RKO (cell line): Measurements from ENCODE around the gene APBA2.
"Not testable (repeated sequence)": the region's sequence is repeated elsewhere in the genome, so short reads cannot be mapped to it uniquely, and the experiment has no call there.

Experiments used
- DNase-seq: peaks from one replicate; pipeline ENCODE4 v3.0.0-alpha.2; 2016; ENCODE audit warnings: low spot score

APBA2 gene

DNA sequence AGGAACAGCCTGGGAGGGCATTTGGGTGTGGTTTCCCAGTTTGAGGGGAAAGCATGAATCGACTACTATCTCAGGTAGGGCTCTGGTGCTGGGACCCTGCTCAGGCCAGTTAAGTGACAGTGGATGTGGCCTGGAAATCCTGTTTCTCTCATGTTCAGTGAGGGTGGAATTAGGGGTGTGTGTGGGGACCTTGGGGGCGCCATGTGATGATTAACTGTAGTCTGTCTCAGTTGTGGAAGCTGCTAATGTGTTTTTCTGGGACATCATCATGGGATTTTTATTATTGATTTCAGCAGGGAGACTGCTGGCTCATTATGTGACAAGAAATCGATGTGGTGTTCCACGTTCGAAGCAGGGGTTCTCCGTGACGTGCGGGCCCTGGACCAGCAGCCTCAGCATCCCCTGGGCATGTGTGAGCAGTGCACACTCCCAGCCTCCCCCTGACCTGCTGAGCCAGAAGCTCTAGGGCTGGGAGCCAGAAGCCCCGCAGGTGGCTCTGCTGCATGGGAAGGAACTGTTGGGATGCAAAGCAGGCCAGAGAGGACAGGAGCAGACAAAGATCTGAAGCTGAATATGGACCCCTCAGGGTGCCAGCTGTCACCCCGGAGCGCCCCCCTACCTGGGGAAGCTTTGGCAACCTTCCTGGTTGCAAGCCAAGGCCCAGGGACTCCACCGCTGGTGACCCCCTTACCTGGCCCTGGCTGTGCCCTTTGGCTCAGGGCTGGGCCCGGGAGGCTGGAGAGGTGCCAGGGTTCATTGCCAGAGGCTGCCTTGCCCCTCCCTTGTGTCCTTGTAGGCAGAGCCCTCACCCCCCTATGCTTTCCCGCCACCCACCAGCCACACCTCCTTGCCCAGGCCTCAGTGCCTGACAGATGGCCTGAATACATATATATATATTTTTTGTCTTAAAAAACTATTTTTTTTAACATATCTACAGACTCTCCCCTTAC is 149.8 kb downstream of the APBA2 start:
- no peak for DNase-seq

DNA sequence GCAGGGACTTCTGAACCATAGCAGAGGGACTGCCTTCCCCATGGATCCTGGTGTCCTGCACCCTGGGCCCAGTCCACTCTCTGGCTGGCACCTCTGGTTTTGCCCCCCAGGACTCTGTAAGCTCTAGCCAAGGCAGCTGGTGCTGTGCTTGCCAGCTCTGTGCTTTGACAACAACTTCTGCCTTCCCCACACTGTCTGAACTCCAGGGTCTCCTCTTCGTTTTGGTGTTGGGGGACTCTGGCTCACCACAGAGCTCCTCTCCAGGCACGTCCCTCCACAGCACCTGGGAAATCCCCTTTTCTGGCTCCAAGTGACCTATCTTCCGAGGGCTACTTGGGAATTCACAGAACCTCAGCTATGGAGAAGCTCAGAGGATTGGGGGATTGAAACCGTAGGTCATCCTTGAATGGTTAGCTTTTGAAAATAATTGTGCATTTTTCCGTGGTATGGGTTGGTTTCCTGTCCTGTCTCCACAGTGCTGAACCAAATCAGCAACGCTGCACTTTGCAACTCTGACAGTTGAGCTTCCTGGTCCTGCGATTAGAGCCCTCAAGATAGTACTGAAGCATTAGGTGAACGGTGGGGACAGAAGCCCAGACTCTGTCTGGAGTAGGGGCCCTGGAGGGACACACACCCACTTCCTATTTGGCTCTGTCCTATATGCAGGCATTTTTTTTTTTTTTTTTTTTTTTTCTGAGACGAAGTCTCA is 152.4 kb downstream of the APBA2 start:
- no peak for DNase-seq

DNA sequence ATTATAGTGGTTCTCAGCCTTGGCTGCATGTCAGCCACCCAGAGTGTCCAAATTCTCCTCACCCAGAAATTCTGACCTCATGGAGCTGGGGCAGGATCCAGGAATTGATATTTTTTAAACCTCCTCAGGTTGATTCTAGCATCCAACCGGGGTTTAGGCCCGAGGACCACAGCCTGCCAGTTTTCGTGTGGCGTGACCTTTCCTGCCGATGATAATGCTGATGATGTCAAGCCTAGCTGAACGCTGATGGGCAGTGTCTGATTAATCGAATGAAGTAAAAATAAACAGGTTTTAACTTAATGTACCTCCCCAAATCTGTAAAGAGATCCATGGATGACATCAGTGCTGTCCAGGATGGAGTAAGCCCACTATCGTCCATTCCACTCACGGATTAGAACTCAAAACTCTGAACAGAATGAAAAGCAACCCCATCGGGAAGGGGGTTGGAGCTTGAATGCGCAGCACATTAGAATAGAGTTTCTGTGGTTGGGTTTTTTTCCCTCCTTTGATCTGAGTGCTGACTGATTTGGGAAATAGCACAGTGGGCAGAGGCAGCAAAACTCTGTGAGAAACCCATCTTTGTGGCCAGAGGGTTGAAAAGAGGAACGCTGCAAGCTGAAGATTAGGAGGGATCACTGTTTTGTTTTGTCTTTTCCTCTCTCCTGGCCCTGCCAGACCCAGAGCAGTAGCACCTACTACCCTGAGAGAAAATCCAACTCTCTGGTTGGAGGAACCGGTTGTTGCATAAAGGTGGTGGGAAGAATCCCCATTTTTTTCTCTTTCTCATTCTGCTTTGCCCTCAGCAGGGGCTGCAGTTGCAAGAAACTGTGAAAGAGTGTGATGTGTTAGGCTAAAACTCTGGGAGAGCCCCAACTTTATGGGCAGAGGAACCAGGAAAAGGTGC is 153.9 kb downstream of the APBA2 start:
- DNase-seq, result no peak

DNA sequence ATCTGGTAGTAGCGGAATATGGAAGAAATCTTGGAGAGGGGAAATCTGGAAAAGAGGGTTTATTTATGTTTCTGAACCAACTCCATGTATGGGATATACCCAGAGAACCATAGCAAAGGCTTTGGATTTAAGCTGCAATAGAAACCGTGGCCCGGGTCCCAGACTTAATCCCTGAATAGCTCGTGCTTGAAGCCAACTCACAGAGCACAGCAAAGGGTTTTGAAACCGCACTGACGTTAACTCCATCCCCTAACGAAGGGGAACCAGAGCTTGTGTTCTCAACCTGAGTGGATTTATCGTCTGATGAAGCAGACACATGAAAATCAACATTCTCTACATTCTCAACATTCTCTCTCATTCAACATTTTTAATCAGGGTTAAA is 154.6 kb downstream of the APBA2 start:
- no peak for DNase-seq

DNA sequence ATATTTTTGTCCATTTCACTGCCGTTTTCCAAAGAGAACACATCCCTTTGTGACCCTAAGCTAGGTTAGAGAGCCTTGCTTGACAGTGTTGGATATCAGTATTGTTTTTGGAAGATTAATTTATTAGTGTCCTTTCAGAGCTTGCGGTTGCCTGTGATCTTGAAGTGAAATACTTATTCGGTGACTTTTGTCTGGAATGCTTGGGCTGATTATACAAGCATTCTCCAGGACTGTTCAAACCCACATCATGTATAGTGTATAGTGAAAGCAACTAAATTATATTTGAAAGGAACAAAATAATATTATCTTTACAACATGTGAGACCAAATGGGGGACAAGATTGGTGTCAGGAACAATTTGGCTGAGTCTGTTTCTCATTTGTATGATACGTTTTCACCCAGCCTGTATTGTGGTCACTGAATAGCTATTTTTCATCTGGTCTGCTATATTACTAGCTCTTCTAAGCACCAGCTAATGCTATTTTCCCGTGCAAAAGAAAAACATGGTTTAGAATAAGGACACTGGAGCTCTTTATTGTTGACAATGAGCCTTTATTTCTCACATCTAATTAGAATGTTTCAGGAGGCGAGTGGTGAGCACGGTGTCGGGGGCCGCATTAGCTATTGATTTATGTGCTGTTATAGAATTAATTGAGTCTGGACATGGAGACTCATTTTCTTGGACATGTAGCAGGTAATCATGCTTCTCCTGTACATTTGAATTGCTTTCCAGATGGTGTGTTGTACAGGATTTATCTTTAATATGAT is 158.1 kb downstream of the APBA2 start:
- DNase-seq, result no peak

DNA sequence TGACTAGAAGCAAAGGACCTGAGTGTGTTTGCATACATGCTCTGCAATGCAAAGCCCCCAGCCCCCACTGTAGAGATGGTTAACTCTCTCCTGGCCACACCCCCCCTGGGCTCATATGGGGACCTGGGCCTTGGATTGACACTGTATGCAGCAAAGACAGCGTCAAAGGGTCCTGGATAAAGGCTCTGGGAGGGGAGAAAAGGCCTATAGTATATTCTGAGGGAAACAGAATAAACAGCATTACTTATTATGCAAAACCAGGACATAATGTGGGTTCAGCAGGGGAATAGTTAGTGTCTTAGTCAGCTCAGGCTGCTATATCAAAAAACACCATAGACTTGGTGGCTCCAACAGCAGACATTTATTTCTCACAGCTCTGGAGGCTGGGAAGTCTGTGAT is 158.7 kb downstream of the APBA2 start:
- DNase-seq, result no peak

DNA sequence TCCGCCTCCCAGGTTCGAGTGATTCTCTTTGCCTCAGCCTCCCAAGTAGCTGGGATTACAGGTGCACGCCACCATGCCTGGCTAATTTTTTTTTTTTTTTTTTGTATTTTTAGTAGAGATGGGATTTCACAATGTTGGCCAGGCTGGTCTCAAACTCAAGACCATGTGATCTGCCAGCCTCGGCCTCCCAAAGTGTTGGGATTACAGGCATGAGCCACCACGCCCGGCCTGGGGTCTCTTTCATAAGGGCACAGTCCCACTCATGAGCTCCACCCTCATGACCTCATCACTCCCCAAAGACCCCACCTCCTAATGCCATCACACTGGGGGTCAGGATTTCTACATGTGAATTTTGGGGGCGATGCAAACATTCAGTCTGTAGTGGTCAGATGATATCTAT is 159.4 kb downstream of the APBA2 start:
- not testable (repeated sequence) for DNase-seq

DNA sequence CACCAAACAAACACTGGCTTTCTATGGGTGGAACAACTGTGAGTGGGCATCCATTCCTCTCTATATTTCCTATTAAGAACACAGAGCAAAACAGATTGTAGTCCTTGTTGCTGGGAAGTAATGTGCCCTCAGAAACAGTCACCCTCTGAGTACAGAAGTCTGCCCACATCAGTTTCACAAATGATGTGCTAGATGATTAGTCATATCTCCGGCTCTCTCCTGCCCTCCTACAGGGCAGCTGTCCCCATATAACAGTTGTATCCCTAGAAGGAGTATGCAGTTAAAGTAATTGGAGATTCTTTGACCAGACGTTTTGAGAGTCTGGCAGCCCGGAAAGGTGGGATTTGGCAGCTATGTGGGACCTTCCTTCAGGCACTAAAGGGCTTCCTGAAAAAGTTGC is 159.9 kb downstream of the APBA2 start:
- peak; percentile 18 for DNase-seq

DNA sequence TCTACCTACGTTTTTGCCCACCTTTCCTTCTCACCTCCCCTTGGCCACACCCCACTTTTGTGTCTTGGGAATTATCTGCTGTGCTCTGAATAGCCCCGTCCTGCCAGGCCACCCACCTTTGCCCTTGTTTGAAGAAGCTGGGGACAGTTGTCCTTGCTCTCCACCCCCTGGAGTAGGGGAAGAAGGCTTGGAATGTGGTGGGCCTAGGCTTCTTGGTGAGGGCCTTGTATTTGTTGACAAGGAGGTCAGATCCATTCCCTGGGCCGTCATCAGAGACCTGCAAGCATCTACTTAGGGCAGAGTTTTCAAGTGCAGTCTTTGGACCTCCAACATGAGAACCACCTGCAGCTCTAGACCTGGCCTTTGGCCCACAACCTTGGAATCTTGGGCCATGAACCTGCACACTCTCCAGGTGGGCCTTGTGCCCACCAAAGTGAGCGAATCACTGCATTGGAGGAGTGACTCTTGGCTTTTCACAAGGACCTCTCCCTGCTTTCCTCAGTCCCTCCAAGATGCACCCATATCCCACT is 160.6 kb downstream of the APBA2 start:
- no peak for DNase-seq

DNA sequence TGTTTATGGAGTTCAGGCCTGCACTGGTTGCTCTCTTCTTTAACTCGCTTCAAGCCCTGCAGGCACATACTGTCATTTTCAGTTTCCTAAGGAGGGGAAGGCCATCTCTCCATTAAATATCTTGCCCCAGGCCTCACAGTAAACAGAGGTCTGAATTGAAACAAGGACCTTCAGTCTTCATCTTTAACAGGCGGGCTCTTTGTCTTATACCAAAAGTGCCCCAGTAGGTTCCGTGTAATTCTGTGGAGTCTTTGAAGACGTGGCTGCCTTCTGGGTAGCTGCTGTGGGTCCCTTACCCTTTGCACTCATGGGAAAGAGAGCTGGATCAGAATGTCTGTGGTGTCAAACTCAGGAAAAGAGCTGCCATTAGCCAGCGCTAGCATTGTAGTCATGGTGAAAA is 161.2 kb downstream of the APBA2 start:
- DNase-seq, result no peak

DNA sequence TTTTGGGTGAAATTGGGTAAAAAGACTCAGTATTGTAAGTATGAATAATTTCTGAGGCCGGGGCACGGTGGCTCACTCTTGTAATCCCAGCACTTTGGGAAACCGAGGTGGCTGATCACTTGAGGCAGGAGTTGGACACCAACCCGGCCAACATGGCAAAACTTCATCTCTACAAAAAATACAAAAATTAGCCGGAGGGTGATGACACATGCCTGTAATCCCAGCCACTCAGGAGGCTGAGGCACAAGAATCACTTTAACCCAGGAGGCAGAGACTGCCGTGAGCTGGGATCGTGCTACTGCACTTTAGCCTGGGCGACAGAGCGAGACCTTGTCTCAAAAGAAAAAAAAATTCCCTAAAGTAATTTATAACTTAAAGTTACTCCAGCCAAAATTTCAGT is 162.2 kb downstream of the APBA2 start:
- DNase-seq, result no peak

DNA sequence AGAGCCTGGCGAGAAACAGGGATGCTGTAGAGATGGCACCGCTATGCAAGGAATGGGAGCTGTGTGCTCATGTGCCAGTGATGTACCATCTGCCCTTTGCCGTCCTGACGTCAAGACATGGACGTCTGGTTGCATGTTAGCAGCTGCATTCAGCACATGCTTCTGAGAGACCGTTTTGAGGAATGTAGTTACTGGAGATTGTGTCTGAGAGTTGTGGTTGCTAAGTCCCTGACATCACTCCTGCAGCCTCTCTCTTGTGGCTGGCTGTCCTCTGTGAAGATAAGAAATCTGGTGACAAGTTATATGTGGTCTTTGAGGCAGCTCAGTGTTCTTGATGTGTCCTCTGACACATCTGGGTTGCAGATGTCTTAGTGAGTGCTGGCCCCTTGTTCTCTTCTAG is 165.1 kb downstream of the APBA2 start:
- no peak for DNase-seq

DNA sequence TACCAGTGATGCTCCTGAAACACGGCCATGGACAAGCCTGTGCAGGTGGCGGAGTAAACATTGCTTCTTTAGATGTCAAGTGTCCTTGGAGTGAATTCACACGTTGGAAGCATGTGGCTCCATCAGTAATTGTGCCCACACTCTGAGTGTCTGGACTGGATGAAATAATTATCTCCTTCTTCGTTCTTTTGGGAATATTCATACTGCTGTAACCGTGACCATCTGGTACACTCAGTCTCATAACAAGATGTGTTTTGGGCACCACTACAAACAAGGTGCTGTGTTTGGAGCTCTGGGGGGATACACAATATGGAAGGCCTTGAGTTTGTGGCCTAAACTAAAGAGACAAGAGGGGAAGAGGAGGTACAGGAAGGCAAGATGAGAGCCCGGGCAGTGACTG is 165.6 kb downstream of the APBA2 start:
- DNase-seq, result no peak

DNA sequence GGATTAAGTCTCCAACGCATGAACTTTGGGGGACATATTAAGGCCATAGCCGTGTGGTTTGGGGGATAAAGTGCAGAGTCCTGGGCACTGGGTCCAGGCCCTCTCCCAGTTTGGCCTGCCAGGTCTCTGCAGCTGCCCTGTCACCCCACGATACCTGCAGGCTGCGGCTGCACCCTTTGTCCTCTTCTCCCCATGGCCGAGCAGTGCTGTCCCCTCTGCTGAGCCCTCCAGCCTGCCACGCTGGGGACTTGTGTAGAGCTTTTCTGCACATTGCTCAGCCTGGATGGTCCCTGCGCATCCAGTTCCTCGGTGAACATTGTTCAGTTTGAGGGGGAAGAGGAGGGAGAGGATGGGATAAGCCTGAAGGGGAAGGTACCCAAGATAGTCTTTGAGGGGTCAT is 167.2 kb downstream of the APBA2 start:
- DNase-seq, result no peak

DNA sequence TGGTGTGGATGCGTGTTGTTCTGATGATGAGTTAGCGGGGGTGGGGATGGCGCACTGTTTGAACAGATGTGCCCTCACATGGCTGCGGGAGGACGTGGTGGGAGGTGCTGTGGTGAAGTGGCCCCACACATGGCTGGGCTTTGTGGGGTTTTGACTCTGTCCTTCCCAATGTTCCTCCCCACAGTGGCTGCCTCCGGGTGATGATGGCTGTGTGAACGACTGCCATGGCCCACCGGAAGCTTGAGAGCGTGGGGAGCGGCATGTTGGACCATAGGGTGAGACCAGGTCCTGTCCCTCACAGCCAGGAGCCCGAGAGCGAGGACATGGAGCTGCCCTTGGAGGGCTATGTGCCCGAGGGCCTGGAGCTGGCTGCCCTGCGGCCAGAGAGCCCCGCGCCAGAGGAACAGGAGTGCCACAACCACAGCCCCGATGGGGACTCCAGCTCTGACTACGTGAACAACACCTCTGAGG is 167.9 kb downstream of the APBA2 start:
- no peak for DNase-seq

DNA sequence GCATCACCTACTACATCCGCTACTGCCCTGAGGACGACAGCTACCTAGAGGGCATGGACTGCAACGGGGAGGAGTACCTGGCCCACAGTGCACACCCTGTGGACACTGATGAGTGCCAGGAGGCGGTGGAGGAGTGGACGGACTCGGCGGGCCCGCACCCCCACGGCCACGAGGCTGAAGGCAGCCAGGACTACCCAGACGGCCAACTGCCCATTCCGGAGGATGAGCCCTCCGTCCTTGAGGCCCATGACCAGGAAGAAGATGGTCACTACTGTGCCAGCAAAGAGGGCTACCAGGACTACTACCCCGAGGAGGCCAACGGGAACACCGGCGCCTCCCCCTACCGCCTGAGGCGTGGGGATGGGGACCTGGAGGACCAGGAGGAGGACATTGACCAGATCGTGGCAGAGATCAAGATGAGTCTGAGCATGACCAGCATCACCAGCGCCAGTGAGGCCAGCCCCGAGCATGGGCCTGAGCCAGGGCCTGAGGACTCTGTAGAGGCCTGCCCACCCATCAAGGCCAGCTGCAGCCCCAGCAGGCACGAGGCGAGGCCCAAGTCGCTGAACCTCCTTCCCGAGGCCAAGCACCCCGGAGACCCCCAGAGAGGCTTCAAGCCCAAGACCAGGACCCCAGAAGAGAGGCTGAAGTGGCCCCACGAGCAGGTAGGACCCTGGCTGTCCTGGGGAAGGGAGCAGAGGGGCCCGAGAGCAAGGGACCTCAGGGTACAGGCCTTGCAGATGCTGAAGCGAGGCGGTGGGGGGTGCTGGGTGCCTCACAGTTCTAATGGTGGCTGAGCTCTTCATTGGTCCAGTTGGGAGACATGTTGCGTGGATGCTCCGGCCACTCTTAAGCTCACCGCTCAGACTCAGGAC is 168.6 kb downstream of the APBA2 start:
- no peak for DNase-seq

DNA sequence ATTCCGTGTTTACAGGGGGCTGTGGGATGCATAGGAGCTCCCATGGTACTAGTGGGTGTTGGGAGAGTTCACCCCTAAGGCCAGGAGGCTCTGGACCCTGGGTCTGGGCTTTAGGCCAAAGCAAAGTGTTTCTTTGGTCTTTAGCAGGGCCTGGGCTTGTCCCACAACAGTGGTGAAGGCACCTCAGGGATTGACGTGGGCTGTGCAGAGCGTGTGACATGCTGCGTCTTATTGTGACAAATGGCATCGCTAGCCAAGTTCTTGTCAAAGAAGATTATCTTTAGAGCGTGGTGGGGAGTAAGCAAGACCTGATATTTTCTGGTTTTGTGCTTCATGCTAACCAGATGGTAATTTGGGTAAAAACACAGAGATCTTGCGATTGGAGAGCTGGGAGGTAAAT is 170.1 kb downstream of the APBA2 start:
- no peak for DNase-seq

DNA sequence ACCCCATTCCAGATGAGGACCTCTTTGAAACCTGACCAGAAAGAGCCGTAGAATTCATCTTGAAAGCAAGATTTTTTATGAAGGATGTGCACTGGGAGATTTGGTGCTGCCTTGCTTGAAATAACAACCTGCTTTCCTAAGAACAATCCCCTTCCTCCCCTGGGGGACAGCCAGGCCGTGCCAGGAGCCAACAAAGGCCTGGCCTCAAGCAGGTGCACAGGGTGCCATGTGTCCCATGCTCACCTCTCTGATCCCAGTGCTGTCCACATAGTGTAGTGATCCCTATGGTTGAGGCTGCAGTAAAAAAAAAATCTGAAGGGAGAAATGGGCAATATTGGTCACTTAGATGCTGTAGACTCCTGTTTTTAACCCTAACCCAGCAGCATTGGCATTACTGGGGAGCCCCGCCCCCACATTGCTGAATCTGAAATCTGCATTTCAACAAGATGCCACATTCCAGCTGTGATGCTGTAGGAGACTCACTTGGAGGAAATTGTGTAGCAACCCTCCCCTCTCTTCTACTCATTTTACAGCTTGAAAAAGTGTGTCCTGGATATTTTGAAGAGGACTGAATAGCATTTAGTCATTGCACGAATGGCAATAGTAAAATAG is 171.2 kb downstream of the APBA2 start:
- DNase-seq, result no peak

DNA sequence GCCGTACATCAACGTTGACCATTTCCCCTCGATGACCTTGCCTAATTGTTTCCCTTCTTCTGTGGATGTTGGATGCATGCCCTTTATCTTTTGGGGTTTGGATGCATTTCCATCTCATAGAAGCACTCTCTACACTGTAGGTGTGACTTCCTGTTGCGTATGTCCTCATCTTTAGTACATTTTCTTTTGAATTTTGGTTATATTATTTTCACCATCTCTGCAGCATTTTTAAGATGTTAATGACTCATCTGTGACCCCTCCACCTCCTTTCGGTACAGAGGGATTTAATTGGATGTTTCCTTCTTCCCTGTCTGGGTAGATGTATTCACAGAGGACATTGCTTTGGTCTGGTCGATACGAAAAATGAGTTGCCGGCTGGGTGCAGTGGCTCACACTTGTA is 172.1 kb downstream of the APBA2 start:
- DNase-seq, result no peak
